EL (cell line): ENCODE results near the gene OSBPL2.

Experiments used
- DNase-seq: peaks from one replicate; pipeline ENCODE4 v3.0.0-alpha.2; 2016

The OSBPL2 gene

GRCh38 chr20:62329389-62330377 lies 91.4 kb downstream of the OSBPL2 start:
- no peak for DNase-seq

DNA sequence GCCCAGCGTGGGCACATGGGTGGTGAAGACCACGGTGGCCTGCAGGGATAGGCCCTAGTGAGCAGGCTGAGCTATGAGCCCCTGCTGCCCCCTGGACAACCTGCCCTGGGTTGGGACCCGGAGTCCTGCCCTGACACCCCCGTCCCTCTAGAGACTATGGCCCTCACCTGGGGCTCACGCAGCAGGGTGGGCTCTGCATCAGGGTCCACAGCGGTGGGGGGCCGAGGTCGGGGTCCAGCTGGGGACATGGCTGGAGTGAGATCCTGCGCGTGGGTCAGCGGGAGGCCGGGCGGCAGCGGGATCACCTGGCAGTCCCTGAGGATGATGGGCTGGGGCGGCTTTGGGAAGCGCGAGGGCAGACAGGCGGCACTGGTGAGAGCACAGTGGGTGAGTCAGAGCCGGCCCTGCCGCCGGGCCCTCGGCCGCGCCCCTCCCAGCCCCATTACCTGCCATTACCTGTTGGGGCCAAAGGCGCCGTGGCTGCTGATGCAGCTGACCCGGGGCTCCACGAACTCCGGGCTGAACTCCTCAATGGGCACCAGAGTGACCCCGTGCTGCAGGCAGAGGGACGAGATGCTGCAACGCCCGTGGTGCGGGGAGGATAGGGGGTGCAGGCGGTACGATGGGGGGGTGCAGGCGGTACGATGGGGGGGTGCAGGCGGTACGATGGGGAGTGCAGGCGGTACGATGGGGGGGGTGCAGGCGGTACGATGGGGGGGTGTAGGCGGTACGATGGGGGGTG lies 92.4 kb downstream of the OSBPL2 start:
- no peak for DNase-seq

GRCh38 chr20:62331347-62331746 lies 93.0 kb downstream of the OSBPL2 start:
- DNase-seq = no peak

GRCh38 chr20:62332421-62332820 lies 94.1 kb downstream of the OSBPL2 start:
- DNase-seq = no peak

- no peak for DNase-seq
Observed at GRCh38 chr20:62332989-62333819, 94.9 kb downstream of the OSBPL2 start.

- no peak for DNase-seq
Observed at GRCh38 chr20:62333820-62334595, 95.7 kb downstream of the OSBPL2 start.

DNA sequence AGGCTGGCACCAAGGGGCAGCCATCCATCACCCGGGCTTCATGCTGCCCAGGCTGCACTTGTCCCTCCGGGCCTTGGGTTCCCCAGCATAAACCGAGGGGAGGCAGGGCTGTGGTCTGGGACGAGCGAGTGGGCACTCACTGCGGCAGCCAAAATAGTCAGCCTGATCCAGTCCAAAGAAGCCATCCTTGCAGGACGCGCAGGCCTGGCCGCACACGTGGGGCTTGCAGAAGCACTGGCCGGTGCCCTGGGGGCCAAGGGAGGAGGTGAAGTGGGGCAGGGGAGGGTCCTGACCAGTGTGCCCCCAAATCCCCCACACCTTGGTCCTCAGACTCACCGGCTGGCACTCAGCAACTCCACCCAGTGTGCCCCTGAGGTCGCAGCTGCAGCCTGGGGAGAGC lies 96.6 kb downstream of the OSBPL2 start:
- DNase-seq = no peak

- no peak for DNase-seq
Observed at GRCh38 chr20:62335532-62335931, 97.2 kb downstream of the OSBPL2 start.

DNA sequence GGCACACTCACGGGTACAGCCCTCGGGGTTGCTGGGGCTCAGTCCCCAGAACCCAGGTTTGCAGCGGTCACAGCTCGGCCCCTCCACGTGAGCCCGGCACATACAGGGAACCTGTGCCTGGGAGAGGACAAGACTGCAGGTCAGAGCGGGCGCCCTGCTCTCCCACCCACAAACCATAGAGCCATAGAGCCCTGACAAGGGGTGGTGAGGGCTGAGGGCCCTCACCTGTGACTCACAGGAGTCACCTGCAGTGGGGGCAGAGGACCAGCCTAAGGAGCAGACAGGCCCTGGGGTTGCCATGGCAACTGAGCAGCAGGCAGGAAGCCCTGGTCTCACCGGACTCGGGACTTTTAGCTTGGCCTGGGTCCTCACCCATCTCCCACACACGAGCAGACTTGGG lies 98.0 kb downstream of the OSBPL2 start:
- no peak for DNase-seq

GRCh38 chr20:62336775-62337557 lies 98.6 kb downstream of the OSBPL2 start:
- DNase-seq = no peak

DNA sequence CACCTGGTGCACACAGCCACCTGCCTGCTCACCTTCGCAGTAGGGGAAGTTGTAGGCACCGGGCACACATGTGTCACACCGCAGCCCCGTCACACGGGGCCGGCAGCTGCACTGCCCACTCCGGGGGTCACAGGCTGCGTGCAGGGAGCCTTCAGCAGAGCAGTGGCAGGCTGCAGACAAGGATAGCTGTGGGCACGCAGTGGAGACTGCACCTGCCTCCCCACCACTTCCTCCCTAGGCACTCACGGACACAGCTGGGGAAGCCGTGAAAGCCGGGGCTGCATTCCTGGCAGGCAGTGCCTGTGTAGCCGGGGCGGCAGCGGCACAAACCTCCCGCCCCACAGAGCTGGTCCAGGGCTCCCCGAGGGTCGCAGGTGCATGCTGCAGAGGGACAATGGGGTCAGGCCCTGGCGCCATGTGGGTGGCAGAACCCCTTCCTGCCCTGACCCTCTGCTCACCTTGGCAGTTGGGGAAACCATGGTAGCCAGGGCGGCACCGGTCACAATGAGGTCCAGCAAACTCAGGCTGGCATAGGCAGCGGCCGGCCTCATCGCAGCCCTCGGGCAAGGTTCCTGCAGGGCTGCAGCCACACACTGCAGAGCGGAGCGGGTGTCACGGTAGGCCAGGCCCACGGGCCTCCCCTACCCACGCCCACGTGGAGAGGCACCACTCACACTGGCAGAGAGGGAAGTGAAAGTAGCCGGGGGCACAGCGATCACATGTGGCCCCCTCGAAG lies 99.4 kb downstream of the OSBPL2 start:
- DNase-seq = no peak

DNA sequence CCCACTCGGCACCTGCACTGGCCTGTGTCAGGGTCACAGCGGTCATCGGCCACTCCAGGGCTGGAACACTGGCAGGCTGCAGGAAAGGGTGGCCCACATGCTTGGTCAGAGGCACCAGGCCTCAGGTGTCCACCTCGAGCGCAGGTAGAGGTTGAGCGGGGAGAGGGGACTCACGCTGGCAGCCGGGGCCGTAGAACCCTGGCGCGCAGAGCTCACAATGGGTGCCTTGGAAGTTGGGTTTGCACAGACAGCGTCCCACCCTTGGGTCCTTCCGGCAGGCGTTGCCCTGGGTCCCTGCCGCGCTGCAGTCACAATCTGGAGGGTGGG lies 99.9 kb downstream of the OSBPL2 start:
- no peak for DNase-seq

GRCh38 chr20:62339647-62340062 lies 101.3 kb downstream of the OSBPL2 start:
- DNase-seq = no peak

DNA sequence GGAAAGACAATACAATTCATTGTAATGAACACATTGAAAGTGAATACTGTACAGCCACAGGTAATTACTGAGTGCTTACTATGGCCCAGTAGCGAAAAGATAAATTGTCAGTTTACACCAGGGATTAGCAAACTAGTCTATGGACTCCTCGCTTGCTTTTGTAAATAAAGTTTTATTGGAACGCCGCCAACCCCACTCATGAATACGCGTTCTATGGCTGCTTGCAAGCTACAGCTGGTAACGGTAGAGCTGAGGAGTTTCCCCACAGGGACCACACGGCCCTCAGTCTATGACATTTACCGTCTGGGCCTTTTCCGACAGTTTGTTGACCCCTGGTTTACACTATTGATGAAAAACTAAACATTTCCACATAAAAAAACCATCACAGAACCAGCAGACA lies 104.6 kb downstream of the OSBPL2 start:
- DNase-seq = no peak

DNA sequence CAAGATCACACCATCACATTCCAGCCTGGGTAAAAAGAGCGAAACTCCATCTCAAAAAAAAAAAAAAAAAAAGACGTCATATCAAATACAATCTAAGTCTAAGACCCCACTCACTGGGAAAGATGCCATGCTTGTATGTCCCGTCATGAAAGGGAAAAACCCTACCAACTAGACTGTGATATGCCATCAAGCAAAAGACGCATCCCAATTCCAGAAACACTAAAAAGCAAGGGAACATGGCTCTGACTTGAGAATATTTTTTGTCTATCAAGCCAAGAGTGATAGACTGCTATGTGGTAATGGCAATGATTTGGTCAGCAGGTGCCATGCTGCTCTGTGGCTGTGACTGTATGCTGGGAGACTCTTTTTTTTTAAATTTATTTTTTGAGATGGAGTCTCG lies 105.8 kb downstream of the OSBPL2 start:
- DNase-seq = no peak

DNA sequence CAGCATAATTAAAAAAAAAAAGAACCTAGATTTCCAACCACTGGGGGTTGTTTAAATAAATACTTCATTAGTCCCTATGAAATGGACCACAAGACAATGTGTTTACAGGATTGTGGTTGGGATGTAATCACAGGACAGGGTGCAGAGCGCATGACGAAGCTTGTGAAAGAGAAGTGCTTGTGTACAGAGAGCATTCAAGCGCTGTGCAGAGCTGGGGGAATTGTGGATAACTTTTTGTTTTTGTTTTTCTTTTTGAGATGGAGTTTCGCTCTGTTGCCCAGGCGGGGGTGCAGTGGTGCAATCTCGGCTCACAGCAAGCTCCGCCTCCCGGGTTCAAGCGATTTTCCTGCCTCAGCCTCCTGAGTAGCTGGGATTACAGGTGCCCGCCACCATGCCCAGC lies 106.5 kb downstream of the OSBPL2 start:
- no peak for DNase-seq
